Peyer's patch (tissue), 4 donors: ENCODE results near the gene HSDL1.

Experiments used
- CTCF ChIP-seq, 6 experiments: fragments of 450-650 bp in 4 of 6; fragments of 200-600 bp in 2 of 6; sonication (generic) in 1 of 6; IDR thresholded peaks; one replicate each; pipeline ENCODE4 v1.5.1; 2017 to 2019; ENCODE audit warnings: antibody characterized with exemption in 6 of 6, mild to moderate bottlenecking in 3 of 6, moderate library complexity in 1 of 6
- POLR2A ChIP-seq, 2 donors: fragments of 450-650 bp; IDR thresholded peaks; one replicate each; pipeline ENCODE4 v1.5.1; 2017; ENCODE audit warnings: antibody characterized with exemption in 2 of 2, mild to moderate bottlenecking in 2 of 2, moderate library complexity in 2 of 2

GRCh38 chr16:84086341-84086740, 58.6 kb downstream of the HSDL1 start:
- TF ChIP-seq CTCF (IDR thresholded peaks at IDR 0.05) (no peak), POLR2A (IDR thresholded peaks at IDR 0.05) (no peak)
